HG03097 (cell line): ENCODE results near the gene PPP1R3C.

Experiments used
- ATAC-seq: cut with Tn5 transposase; IDR thresholded peaks from one replicate; pipeline ENCODE4 v1.9.1; 2021; ENCODE audit not compliant: unreplicated experiment, low FRiP score

PPP1R3C gene

GRCh38 chr10:91602868-91603568 lies 29.9 kb downstream of the PPP1R3C start:
- no peak for ATAC-seq

- no peak for ATAC-seq
Observed at GRCh38 chr10:91602449-91602848, 30.4 kb downstream of the PPP1R3C start.

GRCh38 chr10:91601212-91601611 lies 31.7 kb downstream of the PPP1R3C start:
- no peak for ATAC-seq

DNA sequence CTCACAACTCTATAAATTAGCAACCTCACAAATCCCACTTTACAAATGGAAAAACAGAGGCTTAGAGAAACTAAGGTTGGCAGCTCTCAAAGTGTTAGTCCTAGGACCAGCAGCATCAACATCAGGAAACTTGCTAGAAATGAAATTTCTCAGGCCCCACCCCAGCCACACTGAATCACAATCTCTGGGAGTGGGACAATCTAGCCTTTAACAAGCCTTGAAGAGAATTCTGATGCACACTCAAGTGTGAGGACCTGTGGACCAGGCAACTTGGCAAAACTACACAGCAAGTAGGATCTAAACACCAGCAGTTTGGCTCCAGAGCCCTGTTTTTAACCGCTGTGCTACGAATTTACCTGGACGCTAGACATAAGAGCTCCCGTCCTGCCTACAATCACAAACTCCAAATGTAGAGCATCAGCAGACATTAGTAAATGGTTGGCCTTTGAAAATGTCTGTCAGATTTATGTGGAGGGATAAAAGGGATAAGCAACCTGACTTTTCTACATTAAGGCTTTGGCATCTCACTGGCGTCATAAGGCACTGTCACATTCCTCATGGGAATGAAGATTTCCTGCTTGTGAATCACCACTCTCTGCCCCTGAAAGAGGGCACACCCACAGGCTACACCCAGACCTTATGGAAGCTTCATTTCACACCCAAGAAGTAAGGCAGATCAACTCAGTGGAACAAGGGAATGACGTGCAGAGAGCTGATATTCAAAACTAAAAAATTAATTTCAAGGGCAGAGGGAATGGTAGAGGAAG lies 34.5 kb downstream of the PPP1R3C start:
- no peak for ATAC-seq

- ATAC-seq, result no peak
Observed at GRCh38 chr10:91597197-91597881, 35.5 kb downstream of the PPP1R3C start.

GRCh38 chr10:91596825-91597196 lies 36.1 kb downstream of the PPP1R3C start:
- ATAC-seq, result no peak

DNA sequence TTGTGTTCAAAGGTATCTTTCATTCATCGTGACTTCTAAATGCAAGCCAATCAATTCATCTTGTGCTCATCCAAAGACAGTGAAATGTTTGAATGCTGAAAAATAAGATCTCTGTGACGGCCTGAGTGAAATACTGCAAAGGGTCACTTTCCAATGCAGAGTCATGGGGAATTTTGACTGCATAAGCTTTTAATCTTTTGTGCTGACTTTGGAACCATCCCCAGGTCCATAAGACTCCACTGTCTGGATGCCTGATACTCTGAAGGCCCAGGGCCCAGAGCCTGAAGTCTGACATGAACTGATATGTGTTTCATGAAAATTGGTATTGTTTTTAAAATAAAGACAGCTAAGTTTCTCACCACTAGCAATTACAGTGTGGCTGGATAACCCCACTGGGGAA lies 39.0 kb downstream of the PPP1R3C start:
- ATAC-seq, result no peak

DNA sequence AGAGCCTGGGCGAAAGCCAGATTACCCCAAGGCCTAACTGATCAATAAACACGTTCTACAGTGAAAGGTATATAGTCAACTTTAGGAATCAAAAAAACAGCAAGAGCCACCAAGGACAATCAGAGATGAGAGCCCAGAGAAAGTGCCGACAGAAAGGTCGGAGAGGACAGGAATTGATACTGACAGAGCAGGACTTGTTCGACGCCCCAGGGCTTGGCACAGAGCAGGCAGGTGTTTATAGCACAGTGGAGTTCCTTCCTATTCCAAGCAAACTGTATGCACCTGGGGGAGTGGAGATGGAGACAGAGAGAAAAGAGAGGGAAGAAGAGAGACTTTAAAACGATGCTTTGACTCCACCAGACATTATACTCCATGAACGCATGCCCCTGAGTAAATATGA lies 39.5 kb downstream of the PPP1R3C start:
- ATAC-seq, result no peak

DNA sequence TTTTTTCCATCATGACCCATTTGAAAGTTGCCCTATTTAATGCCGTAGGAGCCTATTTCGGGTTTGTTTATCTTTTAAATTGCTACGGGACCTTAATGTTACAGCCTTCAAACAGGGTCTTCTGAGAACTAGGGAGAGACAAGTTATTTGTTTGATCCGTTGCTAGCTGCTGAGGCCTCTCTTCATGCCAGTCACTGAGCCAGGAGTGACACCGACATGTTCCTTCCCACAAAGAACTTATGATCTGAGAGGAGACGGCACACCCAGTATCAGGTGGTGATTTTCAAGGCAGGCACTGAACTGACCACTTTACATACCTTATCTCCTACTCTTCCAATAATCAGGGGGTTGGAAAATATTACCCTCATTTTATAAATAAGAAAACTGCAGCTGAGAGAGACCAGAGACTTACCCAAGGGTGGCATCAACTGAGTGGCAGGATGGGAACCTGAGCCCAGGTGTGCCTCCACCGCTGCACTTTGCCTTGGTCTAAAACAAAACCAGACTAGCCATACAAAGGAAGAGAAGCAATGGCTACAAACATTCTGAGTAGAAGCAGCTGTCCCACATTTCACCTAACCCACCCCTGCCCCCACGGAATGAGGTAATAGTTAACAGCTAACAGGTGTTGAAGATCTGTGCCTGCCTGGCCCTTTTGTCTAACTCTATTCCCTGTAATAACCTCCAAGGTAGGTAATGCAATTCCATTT lies 40.5 kb downstream of the PPP1R3C start:
- no peak for ATAC-seq

GRCh38 chr10:91591797-91592174 lies 41.1 kb downstream of the PPP1R3C start:
- ATAC-seq, result no peak

- ATAC-seq, result no peak
Observed at GRCh38 chr10:91590904-91591796, 41.7 kb downstream of the PPP1R3C start.

DNA sequence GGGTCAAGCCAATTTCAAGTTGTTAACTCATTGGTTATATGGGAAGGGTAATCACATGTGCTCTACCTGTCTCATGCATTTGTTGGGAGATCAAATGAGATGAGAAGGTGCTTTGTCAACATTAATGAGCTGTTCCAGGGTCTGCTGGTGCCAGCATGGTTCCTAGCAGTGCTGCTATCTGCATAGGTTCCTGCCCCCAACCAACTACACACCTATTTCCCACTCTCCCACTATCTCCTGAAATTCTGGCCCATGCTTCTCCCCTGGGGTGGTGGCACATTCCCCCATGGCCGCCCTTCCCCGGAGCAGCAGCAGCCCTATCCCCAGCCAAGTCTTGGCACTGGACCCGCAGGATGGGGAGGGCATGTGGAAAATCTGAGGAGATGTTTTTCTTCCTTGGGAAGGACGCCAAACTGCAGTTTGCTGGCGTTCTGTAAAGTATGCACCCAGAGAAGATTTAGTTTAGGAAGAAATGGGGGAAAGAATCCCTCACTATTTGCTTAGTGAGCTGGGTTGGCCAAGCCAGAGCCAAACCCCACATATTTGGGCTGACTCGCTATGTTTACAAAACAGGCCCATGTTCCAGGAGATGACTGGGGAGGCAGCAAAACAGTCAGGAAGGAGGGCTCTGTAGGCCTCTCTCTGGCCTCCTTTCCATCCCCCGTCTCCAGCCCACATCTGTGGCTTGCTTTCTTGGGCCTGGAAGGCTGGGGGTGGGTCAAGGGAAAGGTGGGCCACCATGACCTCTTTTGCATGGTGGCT lies 42.5 kb downstream of the PPP1R3C start:
- no peak for ATAC-seq

GRCh38 chr10:91589658-91590035 lies 43.2 kb downstream of the PPP1R3C start:
- ATAC-seq, result no peak

GRCh38 chr10:91589015-91589657 lies 43.7 kb downstream of the PPP1R3C start:
- ATAC-seq, result no peak

GRCh38 chr10:91587710-91588638 lies 44.9 kb downstream of the PPP1R3C start:
- no peak for ATAC-seq

DNA sequence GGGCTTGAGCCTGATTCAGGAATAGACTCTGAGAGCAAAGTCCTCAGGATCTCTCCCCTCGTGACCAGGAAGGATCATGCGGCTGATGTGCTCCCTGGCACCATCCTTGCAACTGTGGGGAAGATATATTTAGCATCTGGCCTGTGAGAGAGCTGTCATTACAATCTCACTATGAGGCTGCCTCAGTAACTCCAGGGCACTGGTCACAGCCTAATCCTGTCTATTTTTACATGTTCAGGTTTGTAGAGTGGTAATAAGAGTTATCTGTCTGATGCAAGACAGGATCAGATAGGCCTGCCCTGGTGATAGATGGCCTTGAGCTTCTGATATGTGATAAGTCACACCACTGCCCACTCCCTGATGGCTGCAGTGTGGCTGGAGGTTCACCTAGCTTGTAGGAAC lies 50.7 kb downstream of the PPP1R3C start:
- ATAC-seq, result no peak

DNA sequence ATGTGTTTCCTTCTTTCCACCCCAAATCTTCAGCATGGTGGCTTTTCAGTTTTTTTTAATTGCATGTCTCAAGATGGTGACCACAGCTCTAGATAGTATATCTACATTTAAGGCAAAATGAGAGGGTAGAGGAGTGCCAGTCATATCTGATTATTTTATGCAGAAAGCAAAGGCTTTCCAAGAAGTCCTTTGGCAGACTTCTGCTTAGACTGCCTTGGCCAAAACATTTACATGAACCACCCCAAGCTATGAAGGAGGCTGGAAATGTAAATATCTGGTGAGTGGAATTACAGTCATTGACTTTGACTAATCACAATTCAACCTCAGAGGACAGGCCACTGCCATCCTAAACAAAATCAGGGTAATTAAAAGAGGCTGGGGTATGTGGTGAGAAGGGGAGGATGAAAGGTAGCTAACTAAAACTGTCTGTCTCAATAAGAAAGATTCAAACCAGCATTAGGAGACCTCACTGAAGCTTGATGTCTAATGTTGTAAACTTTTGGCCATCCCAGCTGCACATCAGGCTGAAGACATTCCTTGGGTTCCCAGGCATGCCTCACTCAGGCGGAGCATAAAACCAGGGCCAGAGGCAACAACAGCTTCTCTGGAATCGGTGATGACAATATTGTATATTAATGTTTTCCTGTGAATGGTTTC lies 53.4 kb downstream of the PPP1R3C start:
- ATAC-seq, result no peak
